Femur (tissue), 1 donor: Measurements from ENCODE around the gene KCNH1.

Experiments used
- DNase-seq: peaks from one replicate; pipeline ENCODE4 v3.0.0-alpha.2; 2017

KCNH1 gene

GRCh38 chr1:210850556-210850955 lies 283.4 kb downstream of the KCNH1 start:
- no peak for DNase-seq

GRCh38 chr1:210848474-210848873 lies 285.5 kb downstream of the KCNH1 start:
- no peak for DNase-seq

- no peak for DNase-seq
Measured at GRCh38 chr1:210841926-210842625, 291.9 kb downstream of the KCNH1 start.

- DNase-seq = no peak
Measured at GRCh38 chr1:210830034-210831028, 303.6 kb downstream of the KCNH1 start.

- no peak for DNase-seq
Measured at GRCh38 chr1:210828996-210829596, 304.9 kb downstream of the KCNH1 start.

- no peak for DNase-seq
Measured at GRCh38 chr1:210827481-210827880, 306.5 kb downstream of the KCNH1 start.

- no peak for DNase-seq
Measured at GRCh38 chr1:210826686-210827085, 307.3 kb downstream of the KCNH1 start.

GRCh38 chr1:210822932-210823331 lies 311.0 kb downstream of the KCNH1 start:
- DNase-seq = no peak

- DNase-seq = no peak
Measured at GRCh38 chr1:210822241-210822640, 311.7 kb downstream of the KCNH1 start.

GRCh38 chr1:210821615-210822014 lies 312.3 kb downstream of the KCNH1 start:
- no peak for DNase-seq

GRCh38 chr1:210819266-210819665 lies 314.7 kb downstream of the KCNH1 start:
- no peak for DNase-seq

- DNase-seq = no peak
Measured at GRCh38 chr1:210817385-210818275, 316.3 kb downstream of the KCNH1 start.

- DNase-seq = no peak
Measured at GRCh38 chr1:210815641-210816550, 318.1 kb downstream of the KCNH1 start.

- DNase-seq = no peak
Measured at GRCh38 chr1:210814382-210815123, 319.4 kb downstream of the KCNH1 start.

GRCh38 chr1:210801501-210801900 lies 332.4 kb downstream of the KCNH1 start:
- DNase-seq = no peak

GRCh38 chr1:210800756-210801155 lies 333.2 kb downstream of the KCNH1 start:
- DNase-seq = no peak

- no peak for DNase-seq
Measured at GRCh38 chr1:210800301-210800700, 333.6 kb downstream of the KCNH1 start.

- DNase-seq = no peak
Measured at GRCh38 chr1:210797422-210797821, 336.5 kb downstream of the KCNH1 start.

- DNase-seq = no peak
Measured at GRCh38 chr1:210796421-210796820, 337.5 kb downstream of the KCNH1 start.

GRCh38 chr1:210794445-210794844 lies 339.5 kb downstream of the KCNH1 start:
- no peak for DNase-seq
